ENCODE results near the gene TMEM179B.
"Not testable (repeated sequence)": the region's sequence is repeated elsewhere in the genome, so short reads cannot be mapped to it uniquely, and the experiment has no call there.

The TMEM179B gene

GRCh38 chr11:62789576-62789975 is 2.4 kb downstream of the TMEM179B start:
- DNase-seq (ENCODE audit: low spot score) = no peak

- peak; percentile 85 for DNase-seq (ENCODE audit: low spot score)
These were observed 4.4 kb downstream of the TMEM179B start, which contains the start of gene TMEM223 for GRCh38 chr11:62791501-62792201. Gene TMEM223 (minus strand): TSS chr11:62792006. CDS start chr11:62791994, 12 bp downstream.

GRCh38 chr11:62792202-62792575 is 5.0 kb downstream of the TMEM179B start:
- DNase-seq (ENCODE audit: low spot score) = no peak

GRCh38 chr11:62794201-62794775 is 7.1 kb downstream of the TMEM179B start:
- DNase-seq (ENCODE audit: low spot score) = no peak

GRCh38 chr11:62796281-62796680 is 9.1 kb downstream of the TMEM179B start:
- no peak for DNase-seq (ENCODE audit: low spot score)

GRCh38 chr11:62799486-62799885 is 12.3 kb downstream of the TMEM179B start:
- no peak for DNase-seq (ENCODE audit: low spot score)

GRCh38 chr11:62801071-62801470 is 13.9 kb downstream of the TMEM179B start:
- DNase-seq (ENCODE audit: low spot score) = no peak

GRCh38 chr11:62804310-62805075 is 17.3 kb downstream of the TMEM179B start:
- DNase-seq (ENCODE audit: low spot score) = peak; percentile 45

- DNase-seq (ENCODE audit: low spot score) = peak; percentile 96
These were observed 18.1 kb downstream of the TMEM179B start, which contains the start of gene NXF1 for GRCh38 chr11:62805076-62805892. Gene NXF1 (minus strand): TSS chr11:62805440. CDS start chr11:62805356, 84 bp downstream.

- peak; percentile 44 for DNase-seq (ENCODE audit: low spot score)
These were observed 18.8 kb downstream of the TMEM179B start for GRCh38 chr11:62805961-62806441.

GRCh38 chr11:62806611-62807121 is 19.5 kb downstream of the TMEM179B start:
- DNase-seq (ENCODE audit: low spot score) = no peak

- DNase-seq (ENCODE audit: low spot score) = no peak
These were observed 23.5 kb downstream of the TMEM179B start for GRCh38 chr11:62810748-62811147.

- no peak for DNase-seq (ENCODE audit: low spot score)
These were observed 24.5 kb downstream of the TMEM179B start for GRCh38 chr11:62811659-62812058.

GRCh38 chr11:62816557-62816956 is 29.4 kb downstream of the TMEM179B start:
- DNase-seq (ENCODE audit: low spot score) = no peak

- DNase-seq (ENCODE audit: low spot score) = no peak
These were observed 29.9 kb downstream of the TMEM179B start for GRCh38 chr11:62817129-62817528.

- DNase-seq (ENCODE audit: low spot score) = no peak
These were observed 36.5 kb downstream of the TMEM179B start for GRCh38 chr11:62823677-62824076.

- DNase-seq (ENCODE audit: low spot score) = not testable (repeated sequence)
These were observed 40.9 kb downstream of the TMEM179B start for GRCh38 chr11:62828130-62828529.

GRCh38 chr11:62830904-62831519 is 43.8 kb downstream of the TMEM179B start:
- DNase-seq (ENCODE audit: low spot score) = no peak

- peak; percentile 98 for DNase-seq (ENCODE audit: low spot score)
These were observed 44.5 kb downstream of the TMEM179B start, which contains the start of gene STX5 for GRCh38 chr11:62831520-62832335. Gene STX5 (minus strand): TSS chr11:62832051. CDS start chr11:62831243, 808 bp downstream.
